Hepatocyte (in vitro differentiated cells): ENCODE results near the gene NCLN.

ENCODE experiments used
- EZH2 ChIP-seq: fragments of 200-600 bp; sonication (generic); IDR thresholded peaks from 2 replicates; pipeline ENCODE4 v1.6.1; 2016; ENCODE audit warnings: antibody characterized with exemption, mild to moderate bottlenecking, borderline replicate concordance
- TF ChIP-seq, protein P1 (sequence below): fragments of 200-600 bp; sonication (generic); IDR thresholded peaks from 2 replicates; pipeline ENCODE4 v1.5.1; 2016; ENCODE audit warnings: antibody characterized with exemption, mild to moderate bottlenecking; ENCODE audit not compliant: poor library complexity

DNA sequence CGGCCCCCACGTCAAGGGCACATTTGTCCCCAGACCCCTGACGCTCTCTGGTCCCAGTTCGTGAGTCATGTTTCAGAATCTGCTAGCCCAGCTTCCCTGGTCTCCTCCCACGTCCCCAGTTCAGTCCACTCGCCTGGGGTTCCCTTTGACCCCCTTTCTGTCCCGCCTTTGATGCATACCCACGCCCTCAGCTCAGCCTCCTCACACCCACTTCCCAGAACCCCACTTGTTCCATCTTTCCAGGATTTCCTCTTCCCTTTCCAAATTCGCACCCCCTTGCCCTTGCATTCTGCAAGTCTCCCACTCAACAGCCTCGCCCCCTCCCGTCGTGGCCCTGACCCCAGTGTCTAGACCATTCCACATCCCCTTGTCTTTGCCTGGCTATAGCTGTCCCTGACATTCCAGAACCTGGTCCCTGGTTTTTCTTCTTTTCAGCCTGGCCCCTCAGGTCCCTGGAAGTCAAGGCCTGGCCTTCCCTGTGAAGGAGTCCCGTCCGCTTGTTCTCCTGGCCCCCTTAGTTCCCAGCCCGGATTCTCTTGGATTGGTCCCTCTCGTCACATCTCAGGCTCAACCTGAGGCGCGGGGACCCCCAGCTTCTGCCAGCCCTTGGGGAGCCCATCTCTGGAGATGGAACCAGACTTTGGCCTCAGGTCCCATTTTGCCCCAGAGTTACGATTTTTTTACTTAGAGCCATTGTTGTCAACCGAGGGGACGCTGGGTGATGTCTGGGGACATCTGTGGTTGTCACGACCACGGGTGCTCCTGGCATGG is 1.3 kb downstream of the NCLN start:
- TF ChIP-seq, protein P1, sequence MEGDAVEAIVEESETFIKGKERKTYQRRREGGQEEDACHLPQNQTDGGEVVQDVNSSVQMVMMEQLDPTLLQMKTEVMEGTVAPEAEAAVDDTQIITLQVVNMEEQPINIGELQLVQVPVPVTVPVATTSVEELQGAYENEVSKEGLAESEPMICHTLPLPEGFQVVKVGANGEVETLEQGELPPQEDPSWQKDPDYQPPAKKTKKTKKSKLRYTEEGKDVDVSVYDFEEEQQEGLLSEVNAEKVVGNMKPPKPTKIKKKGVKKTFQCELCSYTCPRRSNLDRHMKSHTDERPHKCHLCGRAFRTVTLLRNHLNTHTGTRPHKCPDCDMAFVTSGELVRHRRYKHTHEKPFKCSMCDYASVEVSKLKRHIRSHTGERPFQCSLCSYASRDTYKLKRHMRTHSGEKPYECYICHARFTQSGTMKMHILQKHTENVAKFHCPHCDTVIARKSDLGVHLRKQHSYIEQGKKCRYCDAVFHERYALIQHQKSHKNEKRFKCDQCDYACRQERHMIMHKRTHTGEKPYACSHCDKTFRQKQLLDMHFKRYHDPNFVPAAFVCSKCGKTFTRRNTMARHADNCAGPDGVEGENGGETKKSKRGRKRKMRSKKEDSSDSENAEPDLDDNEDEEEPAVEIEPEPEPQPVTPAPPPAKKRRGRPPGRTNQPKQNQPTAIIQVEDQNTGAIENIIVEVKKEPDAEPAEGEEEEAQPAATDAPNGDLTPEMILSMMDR, result no peak
- TF ChIP-seq EZH2, result no peak
